Measurements from ENCODE around the gene CNNM2. TPM values are rescaled to one million over a fixed set of nuclear protein-coding genes. Genes with fewer than 3 reads are reported as not detected.

The CNNM2 gene
- total RNA-seq, 1 donor from 2014 or later, result 12.5 TPM

DNA sequence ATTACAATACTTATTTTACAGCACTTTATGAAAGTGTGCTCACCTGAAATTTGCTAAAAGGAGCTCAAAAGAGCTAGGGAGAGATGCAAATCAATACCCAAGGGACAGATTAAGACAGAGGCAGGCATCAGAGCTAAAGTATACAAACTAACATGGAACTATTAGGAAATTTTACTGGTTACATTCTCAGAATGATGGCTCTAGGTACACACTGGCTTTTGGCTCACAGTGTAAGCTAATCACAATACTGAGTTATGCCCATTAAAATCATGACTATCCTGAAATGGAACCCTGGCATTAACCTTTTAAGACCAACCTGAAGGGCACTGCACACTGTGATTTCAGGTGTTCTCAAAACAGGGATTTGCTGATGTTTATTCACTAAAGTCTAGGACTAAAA, 176.9 kb downstream of the CNNM2 start:
- Mint-ChIP-seq H3K27me3 (ENCODE audit: low read depth) (no peaks in the 10 kb centered on the region), H3K36me3 (peaks cover 43% of the 10 kb centered on the region), H3K9me3 (no peaks in the 10 kb centered on the region), H3K27ac (no peak overlapping the region), H3K4me1 (no peaks in the 10 kb centered on the region), H3K4me3 (no peak overlapping the region)
- TF ChIP-seq, protein P1, sequence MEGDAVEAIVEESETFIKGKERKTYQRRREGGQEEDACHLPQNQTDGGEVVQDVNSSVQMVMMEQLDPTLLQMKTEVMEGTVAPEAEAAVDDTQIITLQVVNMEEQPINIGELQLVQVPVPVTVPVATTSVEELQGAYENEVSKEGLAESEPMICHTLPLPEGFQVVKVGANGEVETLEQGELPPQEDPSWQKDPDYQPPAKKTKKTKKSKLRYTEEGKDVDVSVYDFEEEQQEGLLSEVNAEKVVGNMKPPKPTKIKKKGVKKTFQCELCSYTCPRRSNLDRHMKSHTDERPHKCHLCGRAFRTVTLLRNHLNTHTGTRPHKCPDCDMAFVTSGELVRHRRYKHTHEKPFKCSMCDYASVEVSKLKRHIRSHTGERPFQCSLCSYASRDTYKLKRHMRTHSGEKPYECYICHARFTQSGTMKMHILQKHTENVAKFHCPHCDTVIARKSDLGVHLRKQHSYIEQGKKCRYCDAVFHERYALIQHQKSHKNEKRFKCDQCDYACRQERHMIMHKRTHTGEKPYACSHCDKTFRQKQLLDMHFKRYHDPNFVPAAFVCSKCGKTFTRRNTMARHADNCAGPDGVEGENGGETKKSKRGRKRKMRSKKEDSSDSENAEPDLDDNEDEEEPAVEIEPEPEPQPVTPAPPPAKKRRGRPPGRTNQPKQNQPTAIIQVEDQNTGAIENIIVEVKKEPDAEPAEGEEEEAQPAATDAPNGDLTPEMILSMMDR (IDR thresholded peaks at IDR 0.05; ENCODE audit: unreplicated experiment), result no peak
- no peak for DNase-seq (ENCODE audit: low spot score in 2 of 2, unreplicated experiment in 2 of 2)

GRCh38 chr10:103096130-103096529, 178.0 kb downstream of the CNNM2 start:
- H3K4me3 Mint-ChIP-seq, result no peak overlapping the region
- H3K9me3 Mint-ChIP-seq, result no peaks in the 10 kb centered on the region
- no peak overlapping the region for H3K27ac Mint-ChIP-seq
- H3K4me1 Mint-ChIP-seq, result no peaks in the 10 kb centered on the region
- no peaks in the 10 kb centered on the region for H3K27me3 Mint-ChIP-seq (ENCODE audit: low read depth)
- DNase-seq (ENCODE audit: low spot score in 2 of 2, unreplicated experiment in 2 of 2), result no peak
- H3K36me3 Mint-ChIP-seq, result peaks cover 35% of the 10 kb centered on the region
- TF ChIP-seq, protein P1 (IDR thresholded peaks at IDR 0.05; ENCODE audit: unreplicated experiment), result no peak

- H3K4me1 Mint-ChIP-seq, result no peaks in the 10 kb centered on the region
- no peaks in the 10 kb centered on the region for H3K27me3 Mint-ChIP-seq (ENCODE audit: low read depth)
- no peaks in the 10 kb centered on the region for H3K9me3 Mint-ChIP-seq
- TF ChIP-seq, protein P1 (IDR thresholded peaks at IDR 0.05; ENCODE audit: unreplicated experiment), result no peak
- no peak for DNase-seq (ENCODE audit: low spot score in 2 of 2, unreplicated experiment in 2 of 2)
- no peak overlapping the region for H3K27ac Mint-ChIP-seq
- peaks cover 19% of the 10 kb centered on the region for H3K36me3 Mint-ChIP-seq
- H3K4me3 Mint-ChIP-seq, result no peak overlapping the region
Measured at GRCh38 chr10:103098240-103098639, 180.1 kb downstream of the CNNM2 start.

DNA sequence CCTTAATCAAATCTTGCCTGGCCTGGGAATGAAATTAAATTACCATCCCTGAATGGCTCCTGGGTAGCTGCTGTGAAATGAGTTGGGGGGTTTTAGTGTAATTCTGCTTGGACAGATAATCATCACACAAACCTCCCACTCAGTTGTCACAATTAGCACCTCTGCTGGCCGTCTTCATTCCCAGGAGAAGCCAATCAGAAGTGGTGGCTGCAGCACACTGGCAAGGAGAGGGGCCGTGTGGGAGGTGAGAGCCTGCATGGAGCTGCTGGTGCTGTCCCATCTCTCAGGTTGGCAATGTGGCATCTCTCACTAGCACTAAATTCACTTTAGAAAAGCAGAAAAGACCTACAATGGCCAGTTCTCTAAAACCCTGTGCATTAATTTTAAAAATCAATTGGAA, 182.5 kb downstream of the CNNM2 start:
- Mint-ChIP-seq H3K27me3 (ENCODE audit: low read depth) (no peaks in the 10 kb centered on the region), H3K36me3 (peaks cover 9% of the 10 kb centered on the region), H3K4me3 (no peak overlapping the region), H3K9me3 (no peaks in the 10 kb centered on the region), H3K4me1 (no peaks in the 10 kb centered on the region), H3K27ac (no peak overlapping the region)
- DNase-seq (ENCODE audit: low spot score in 2 of 2, unreplicated experiment in 2 of 2), result no peak
- TF ChIP-seq, protein P1 (IDR thresholded peaks at IDR 0.05; ENCODE audit: unreplicated experiment), result no peak

DNA sequence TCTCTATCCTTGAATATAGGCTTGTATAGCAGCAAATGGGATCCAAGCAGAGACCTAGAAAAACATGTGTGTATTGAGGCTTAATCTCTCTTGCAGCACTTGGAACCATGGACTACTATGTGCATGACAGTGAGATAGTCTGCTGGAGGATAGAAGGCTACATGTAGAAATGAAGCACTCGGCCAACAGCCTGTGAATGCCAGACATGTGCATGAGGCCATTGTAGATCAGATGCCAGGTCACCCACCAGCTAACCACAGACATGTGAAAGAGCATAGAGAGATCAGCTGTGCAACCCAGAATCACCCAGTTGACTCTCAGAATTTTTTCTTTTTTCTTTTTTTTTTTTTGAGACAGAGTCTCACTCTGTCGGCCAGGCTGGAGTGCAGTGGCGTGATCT, 184.1 kb downstream of the CNNM2 start:
- TF ChIP-seq, protein P1 (IDR thresholded peaks at IDR 0.05; ENCODE audit: unreplicated experiment), result no peak
- Mint-ChIP-seq H3K9me3 (no peaks in the 10 kb centered on the region), H3K36me3 (peaks cover 7% of the 10 kb centered on the region), H3K27ac (no peak overlapping the region), H3K27me3 (ENCODE audit: low read depth) (no peaks in the 10 kb centered on the region), H3K4me1 (no peaks in the 10 kb centered on the region), H3K4me3 (no peak overlapping the region)
- DNase-seq (ENCODE audit: low spot score in 2 of 2, unreplicated experiment in 2 of 2), result no peak

DNA sequence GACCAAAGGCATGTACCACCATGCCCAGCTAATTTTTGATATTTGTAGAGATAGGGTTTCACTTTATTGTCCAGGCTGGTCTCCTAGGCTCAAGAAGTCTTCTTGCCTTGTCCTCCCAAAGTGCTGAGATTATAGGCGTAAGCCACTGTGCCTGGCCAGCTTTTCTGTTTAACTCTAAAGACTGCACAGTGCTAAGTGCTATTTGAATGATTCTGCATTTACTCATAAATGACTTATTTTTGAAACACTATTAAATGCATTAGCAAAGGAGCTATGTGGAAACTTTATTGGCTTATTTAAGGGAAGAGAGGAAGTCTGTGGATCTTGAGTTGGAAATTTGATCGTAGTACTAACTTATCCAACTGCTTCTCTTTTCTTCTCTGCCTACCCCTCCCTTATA, 185.9 kb downstream of the CNNM2 start:
- TF ChIP-seq, protein P1 (IDR thresholded peaks at IDR 0.05; ENCODE audit: unreplicated experiment), result no peak
- no peaks in the 10 kb centered on the region for H3K9me3 Mint-ChIP-seq
- no peaks in the 10 kb centered on the region for H3K4me1 Mint-ChIP-seq
- no peaks in the 10 kb centered on the region for H3K27me3 Mint-ChIP-seq (ENCODE audit: low read depth)
- H3K36me3 Mint-ChIP-seq, result peaks cover 6% of the 10 kb centered on the region
- H3K27ac Mint-ChIP-seq, result no peak overlapping the region
- no peak overlapping the region for H3K4me3 Mint-ChIP-seq
- DNase-seq (ENCODE audit: low spot score in 2 of 2, unreplicated experiment in 2 of 2), result no peak
